A549 (cell line): ENCODE measurements around the gene TTC12. TPM values are rescaled to one million over a fixed set of nuclear protein-coding genes. Genes with fewer than 3 reads are reported as not detected.
A peak's percentile ranks its signal among the peaks of the same experiment; 100 is the strongest.

Experiments
- ATAC-seq, 2 experiments: fragments of 200-7000 bp in 1 of 2; fragments of >200 bp in 1 of 2; cut with Nextera tagmentation in 1 of 2; cut with Tn5 transposase in 1 of 2; 3 replicates each; pipeline versions ENCODE4 v1.8.0 to v1.9.1; 2018 to 2020; ENCODE audit warnings: mild to moderate bottlenecking in 1 of 2, moderate library complexity in 1 of 2
- CTCF ChIA-PET: fragments of 300-600 bp; sonication (Branson Sonifier 250); formaldehyde crosslinking; extraction: SDS; loops from one replicate; lab custom pipeline; 2021; ENCODE audit warnings: antibody characterized with exemption, inconsistent platforms; lab: Yijun Ruan, JAX
- POLR2A ChIA-PET: fragments of 350-600 bp; formaldehyde crosslinking; extraction: SDS; loops from one replicate; lab custom pipeline; 2021; ENCODE audit warnings: antibody characterized with exemption, inconsistent platforms; lab: Yijun Ruan, JAX
- DNase-seq, 2 experiments: peaks; one replicate each; pipeline versions ENCODE4 v3.0.0 to v3.0.0-alpha.2; 2011 to 2016; ENCODE audit warnings: low read depth in 1 of 2, low spot score in 1 of 2
- FAIRE-seq: peaks from 2 replicates; lab custom pipeline; 2011; peaks lifted over from hg19 to GRCh38; lab: Jason Lieb, UNC
- H3K27ac ChIP-seq, 2 experiments: fragments of >200 bp; sonication (Bioruptor Twin); formaldehyde crosslinking; 3 replicates each; pipeline ENCODE4 v1.5.1; 2016 to 2017
- H3K4me1 ChIP-seq: fragments of >200 bp; sonication (Bioruptor Twin); formaldehyde crosslinking; 3 replicates; pipeline ENCODE4 v1.6.1; 2016
- H3K4me2 ChIP-seq: fragments of >200 bp; sonication (Bioruptor Twin); formaldehyde crosslinking; 3 replicates; pipeline ENCODE4 v1.6.1; 2016
- H3K4me3 ChIP-seq: fragments of >200 bp; sonication (Bioruptor Twin); formaldehyde crosslinking; 3 replicates; pipeline ENCODE4 v1.5.1; 2016
- H3K9me3 ChIP-seq: fragments of >200 bp; sonication (Bioruptor Twin); formaldehyde crosslinking; 3 replicates; pipeline ENCODE4 v1.6.1; 2016
- BCL3 ChIP-seq: fragments of >200 bp; sonication (Bioruptor Twin); formaldehyde crosslinking; IDR thresholded peaks from 3 replicates; pipeline ENCODE4 v1.6.1; 2016
- EHF ChIP-seq: fragments of 250-450 bp; sonication (Bioruptor Pico); IDR thresholded peaks from 2 replicates; pipeline ENCODE4 v1.5.0; 2020; ENCODE audit warnings: mild to moderate bottlenecking
- EHMT2 ChIP-seq: fragments of 200-600 bp; sonication (generic); IDR thresholded peaks from 2 replicates; pipeline ENCODE4 v1.6.1; 2016; ENCODE audit warnings: antibody characterized with exemption, low read depth, mild to moderate bottlenecking, moderate library complexity
- ELK1 ChIP-seq: fragments of 150-350 bp; IDR thresholded peaks from 2 replicates; pipeline ENCODE4 v1.6.1; 2014; ENCODE audit warnings: low read depth, mild to moderate bottlenecking, low read length
- FOXS1 ChIP-seq: fragments of 250-450 bp; sonication (Bioruptor Pico); IDR thresholded peaks from 2 replicates; pipeline ENCODE4 v1.5.0; 2020; ENCODE audit warnings: mild to moderate bottlenecking, moderate library complexity
- GATA3 ChIP-seq: IDR thresholded peaks from 2 replicates; pipeline ENCODE4 v1.6.1; 2012; ENCODE audit warnings: borderline replicate concordance
- HEYL ChIP-seq: fragments of 250-450 bp; sonication (Bioruptor Pico); IDR thresholded peaks from 2 replicates; pipeline ENCODE4 v1.8.0; 2021; ENCODE audit warnings: mild to moderate bottlenecking, moderate library complexity
- HOXB5 ChIP-seq: fragments of 250-450 bp; sonication (Bioruptor Pico); IDR thresholded peaks from 2 replicates; pipeline ENCODE4 v1.5.0; 2020; ENCODE audit warnings: mild to moderate bottlenecking, moderate library complexity
- JUNB ChIP-seq: fragments of >200 bp; sonication (Bioruptor Twin); formaldehyde crosslinking; IDR thresholded peaks from 2 replicates; pipeline ENCODE4 v1.6.1; 2016
- KDM5A ChIP-seq: fragments of 200-600 bp; sonication (generic); IDR thresholded peaks from 2 replicates; pipeline ENCODE4 v1.6.1; 2016; ENCODE audit warnings: antibody characterized with exemption, mild to moderate bottlenecking
- MAFK ChIP-seq: fragments of 450-650 bp; IDR thresholded peaks from 2 replicates; pipeline ENCODE4 v1.6.1; 2014; ENCODE audit not compliant: partially characterized antibody
- MYC ChIP-seq: IDR thresholded peaks from 2 replicates; pipeline ENCODE4 v1.6.1; 2012; ENCODE audit warnings: mild to moderate bottlenecking, inconsistent platforms, low read length, improper control_type of control experiment, borderline replicate concordance
- NR3C1 ChIP-seq: fragments of >200 bp; sonication (Bioruptor Twin); formaldehyde crosslinking; IDR thresholded peaks from 3 replicates; pipeline ENCODE4 v1.6.1; 2017
- PBX3 ChIP-seq: IDR thresholded peaks from 2 replicates; pipeline ENCODE4 v1.6.1; 2012
- POLR2AphosphoS2 ChIP-seq: conservative IDR thresholded peaks from 2 replicates; pipeline ENCODE4 v1.6.1; 2012; ENCODE audit warnings: low read length, improper control_type of control experiment, inconsistent platforms
- RARB ChIP-seq: fragments of 250-450 bp; sonication (Bioruptor Pico); IDR thresholded peaks from 2 replicates; pipeline ENCODE4 v1.8.0; 2021; ENCODE audit warnings: mild to moderate bottlenecking, moderate library complexity
- RFX5 ChIP-seq: fragments of 450-650 bp; IDR thresholded peaks from 2 replicates; pipeline ENCODE4 v1.7.1; 2014; ENCODE audit warnings: antibody characterized with exemption, mild to moderate bottlenecking, moderate library complexity
- RNF2 ChIP-seq: fragments of 200-600 bp; sonication (generic); IDR thresholded peaks from 2 replicates; pipeline ENCODE4 v1.6.1; 2016; ENCODE audit warnings: low read depth, mild to moderate bottlenecking, antibody characterized with exemption, moderate library complexity, borderline replicate concordance
- TP53 ChIP-seq: fragments of 250-450 bp; sonication (Bioruptor Pico); IDR thresholded peaks from 2 replicates; pipeline ENCODE4 v1.5.0; 2021; ENCODE audit warnings: mild to moderate bottlenecking, moderate library complexity
- USF2 ChIP-seq: fragments of 450-650 bp; IDR thresholded peaks from 2 replicates; pipeline ENCODE4 v1.6.1; 2014; ENCODE audit warnings: antibody characterized with exemption
- ZC3H11A ChIP-seq: fragments of 450-650 bp; IDR thresholded peaks from 2 replicates; pipeline ENCODE4 v1.6.1; 2014; ENCODE audit warnings: antibody characterized with exemption, mild to moderate bottlenecking
- ZNF302 ChIP-seq: fragments of 250-450 bp; sonication (Bioruptor Pico); IDR thresholded peaks from 2 replicates; pipeline ENCODE4 v1.9.0; 2021; ENCODE audit warnings: inconsistent platforms, mild to moderate bottlenecking, moderate library complexity
- ZSCAN20 ChIP-seq: fragments of 250-450 bp; sonication (Bioruptor Pico); IDR thresholded peaks from 2 replicates; pipeline ENCODE4 v1.8.0; 2022; ENCODE audit warnings: mild to moderate bottlenecking, moderate library complexity
- WGBS: methylation state at CpG from one replicate; pipeline ENCODE4 v1.1.6; 2017; ENCODE audit errors: missing lambda C conversion rate; 5-methylcytosine and 5-hydroxymethylcytosine counted together
- polyA plus RNA-seq, 4 experiments: library from polyadenylated mRNA; depleted of rRNA in 3 of 4; stranded (reverse); fragments of >200 nt; fragmentation: RNase III in 1 of 4; extraction: RNeasy Plus Mini Kit Qiagen cat#74134 plus additional on column Dnase treatment in 1 of 4; gene quantifications; 2 replicates in 3 of 4; 3 replicates in 1 of 4; pipeline ENCODE4 v1.2.3, GENCODE V29; 2011 to 2017

Gene TTC12
- polyA plus RNA-seq, 2 of the 4 experiments (the other 2 are of a cell fraction), result 5.9 to 13.5 TPM

- no peak overlapping the region for H3K4me3 ChIP-seq
- FAIRE-seq (no peak), DNase-seq (no peak), ATAC-seq (no peak)
- 91% methylated on average over 10 of the region's 10 CpGs for WGBS
- CTCF ChIA-PET, result no interaction called here
- POLR2A ChIA-PET, result no interaction called here
- H3K4me2 ChIP-seq, result no peak overlapping the region
- TF ChIP-seq POLR2AphosphoS2 (no peak), PBX3 (no peak), MAFK (no peak), EHF (CRISPR knock-in tag) (no peak), RFX5 (no peak), MYC (no peak), FOXS1 (no peak), JUNB (no peak), USF2 (no peak), ZNF302 (CRISPR knock-in tag) (no peak), ZC3H11A (no peak), HEYL (CRISPR knock-in tag) (no peak), BCL3 (no peak), NR3C1 (no peak), TP53 (no peak), RNF2 (no peak), HOXB5 (CRISPR knock-in tag) (no peak), EHMT2 (no peak), KDM5A (no peak), ZSCAN20 (CRISPR knock-in tag) (no peak)
- no peak overlapping the region for H3K27ac ChIP-seq
- H3K9me3 ChIP-seq, result no peaks in the 10 kb centered on the region
- no peaks in the 10 kb centered on the region for H3K4me1 ChIP-seq
Measured at GRCh38 chr11:113373981-113374560, 59.7 kb downstream of the TTC12 start.

- ChIA-PET POLR2A (no interaction called here), CTCF (no interaction called here)
- H3K4me2 ChIP-seq, result no peak overlapping the region
- no peaks in the 10 kb centered on the region for H3K4me1 ChIP-seq
- H3K27ac ChIP-seq, result no peak overlapping the region
- ATAC-seq (no peak), DNase-seq (no peak), FAIRE-seq (no peak)
- H3K4me3 ChIP-seq, result no peak overlapping the region
- 61% methylated on average over 5 of the region's 5 CpGs for WGBS
- no peak for TF ChIP-seq GATA3
- no peak for TF ChIP-seq RARB (CRISPR knock-in tag)
- no peak for TF ChIP-seq ELK1
- TF ChIP-seq USF2, result peak; percentile 40
- H3K9me3 ChIP-seq, result no peaks in the 10 kb centered on the region
Measured at GRCh38 chr11:113375402-113375801, 61.0 kb downstream of the TTC12 start.
